ENCODE results near the gene IL22RA1.
A peak's percentile ranks its signal among the peaks of the same experiment; 100 is the strongest.

Gene IL22RA1

DNA sequence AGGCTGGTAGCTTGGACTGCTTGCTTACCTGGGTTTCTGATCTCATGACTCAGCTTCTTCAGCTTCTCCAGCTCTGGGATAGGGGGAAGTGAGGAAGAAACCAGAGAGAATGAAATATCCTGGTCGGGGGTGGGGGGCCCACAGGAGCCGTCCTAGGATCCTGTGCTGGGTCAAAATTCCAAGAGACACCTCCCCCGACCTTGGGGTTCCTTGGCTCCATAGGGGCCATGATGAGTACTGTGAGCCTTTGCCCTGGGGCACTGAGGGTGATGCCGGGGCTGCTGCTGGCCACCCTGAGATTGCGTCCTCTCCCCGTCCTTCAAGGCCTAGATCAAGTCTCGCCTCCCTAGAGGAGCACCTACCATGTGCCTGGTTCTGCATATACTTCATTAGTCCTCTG, 71.0 kb downstream of the IL22RA1 start:
- no peak for DNase-seq (ENCODE audit: low read depth)

DNA sequence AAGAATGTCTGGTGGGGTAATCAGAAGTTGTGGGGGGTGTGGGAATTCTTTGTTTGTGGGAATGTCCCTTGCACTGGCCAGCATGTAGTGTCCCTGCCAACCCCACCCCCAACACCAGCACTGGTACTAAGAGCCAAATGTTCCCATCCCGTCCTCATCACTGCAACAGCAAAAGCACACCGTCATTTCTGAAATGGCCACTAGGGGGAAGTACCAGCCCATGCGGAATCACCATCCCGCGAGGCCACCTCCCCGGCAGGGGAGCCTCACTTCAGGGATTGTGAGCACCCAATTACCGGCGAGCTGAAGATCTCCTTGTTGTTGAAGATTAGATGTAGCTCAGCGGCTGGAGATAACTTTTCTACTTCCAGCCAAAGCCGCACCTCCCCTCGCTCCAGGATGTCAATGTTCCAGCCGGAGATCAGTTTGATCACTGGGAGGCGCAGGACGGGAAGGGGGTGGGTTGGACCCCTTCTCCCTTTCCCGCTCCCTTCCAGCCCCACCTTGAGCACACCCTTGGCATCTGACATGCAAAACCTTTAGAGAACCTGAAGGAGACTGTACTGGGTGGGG, 72.0 kb downstream of the IL22RA1 start:
- DNase-seq (ENCODE audit: low read depth) = peak; percentile 57

DNA sequence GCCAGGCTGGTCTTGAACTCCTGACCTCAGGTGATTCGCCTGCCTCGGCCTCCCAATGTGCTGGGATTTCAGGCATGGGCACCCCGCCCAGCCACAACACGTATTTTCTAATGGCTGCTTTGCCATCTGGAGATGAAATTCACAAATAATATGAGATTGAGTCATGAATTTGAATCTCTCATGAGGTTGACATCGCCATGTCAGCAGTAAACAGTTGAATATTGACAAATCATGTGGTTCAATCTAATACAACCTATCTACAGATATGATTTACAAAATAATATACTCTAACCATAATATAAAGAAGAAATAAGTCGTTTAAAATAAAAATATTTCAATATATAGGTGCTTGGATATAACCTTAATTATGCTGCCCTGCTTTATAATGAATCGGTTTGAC, 73.1 kb downstream of the IL22RA1 start:
- DNase-seq (ENCODE audit: low read depth) = no peak
